Measurements from ENCODE around the gene CNOT6L. TPM values are rescaled to one million over a fixed set of nuclear protein-coding genes. Genes with fewer than 3 reads are reported as not detected.
"Not testable (repeated sequence)": the region's sequence is repeated elsewhere in the genome, so short reads cannot be mapped to it uniquely, and the experiment has no call there.

CNOT6L gene
- total RNA-seq (10 to 100 TPM; 21.0 to 25.7 TPM), polyA plus RNA-seq (ENCODE audit: insufficient read depth, low read depth, low replicate concordance) (23.1 TPM)
- long read RNA-seq, donor 1, partial matches to known transcripts, result 0 of 2 reads
- long read RNA-seq, donor 1, other reads (novel, unspliced or antisense), result 0 of 2 reads
- long read RNA-seq, donor 2, partial matches to known transcripts, result 0 of 1 reads
- long read RNA-seq, donor 2, other reads (novel, unspliced or antisense), result 0 of 1 reads

DNA sequence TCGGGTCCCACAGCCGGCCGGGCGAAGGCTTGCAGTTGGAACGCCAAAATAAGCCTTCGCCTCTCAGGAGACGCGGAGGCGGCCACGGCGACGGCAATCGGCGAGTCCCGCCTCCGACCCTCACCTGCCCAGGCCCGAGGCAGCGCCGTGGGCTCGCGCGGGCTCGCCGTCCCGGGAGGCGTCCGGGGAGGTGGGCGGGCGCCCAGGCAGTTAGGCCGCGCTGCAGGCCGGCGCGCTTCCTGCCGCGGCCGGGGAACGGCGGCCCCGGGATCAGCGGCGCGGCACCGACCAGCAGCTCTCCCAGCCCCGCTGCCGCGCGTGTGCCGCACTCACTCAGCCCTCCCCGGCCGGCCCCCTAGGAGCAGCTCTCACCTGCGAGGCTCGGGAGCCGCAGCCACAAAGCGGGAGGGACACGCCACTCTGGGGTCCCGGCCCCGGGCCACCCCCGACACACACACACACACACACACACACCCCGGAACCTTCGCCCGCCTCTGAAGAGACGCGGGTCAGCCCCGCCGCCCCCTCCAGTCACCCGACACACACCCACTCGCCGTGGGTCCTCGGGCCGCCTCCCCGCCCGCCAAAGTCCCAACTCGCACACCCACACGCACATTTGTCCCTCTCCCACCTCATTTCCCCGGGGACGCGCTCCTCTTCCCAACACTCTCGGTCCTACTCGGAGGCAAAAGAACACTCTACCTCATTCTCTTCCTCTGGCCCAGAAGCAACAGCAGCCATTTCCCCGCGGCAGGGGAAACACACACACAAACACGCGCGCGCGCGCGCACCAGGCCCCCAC, at the start of gene CNOT6L:
CNOT6L (minus strand) TSS at position 767 of the 802 bp plus-strand sequence; CDS start at position 707, 60 bp downstream.
- Histone ChIP-seq H3K4me1 (peaks cover 23% of the 10 kb centered on the region), H3K27ac (peak within 1 kb of the TSS; percentile 99 to 100), H3K27me3 (no peaks in the 10 kb centered on the region), H3K9me3 (no peaks in the 10 kb centered on the region), H3K36me3 (ENCODE audit: low read depth, missing control alignments) (no peaks in the 10 kb centered on the region), H3K4me3 (peak within 1 kb of the TSS; percentile 91 to 92)
- TF ChIP-seq, protein P1, sequence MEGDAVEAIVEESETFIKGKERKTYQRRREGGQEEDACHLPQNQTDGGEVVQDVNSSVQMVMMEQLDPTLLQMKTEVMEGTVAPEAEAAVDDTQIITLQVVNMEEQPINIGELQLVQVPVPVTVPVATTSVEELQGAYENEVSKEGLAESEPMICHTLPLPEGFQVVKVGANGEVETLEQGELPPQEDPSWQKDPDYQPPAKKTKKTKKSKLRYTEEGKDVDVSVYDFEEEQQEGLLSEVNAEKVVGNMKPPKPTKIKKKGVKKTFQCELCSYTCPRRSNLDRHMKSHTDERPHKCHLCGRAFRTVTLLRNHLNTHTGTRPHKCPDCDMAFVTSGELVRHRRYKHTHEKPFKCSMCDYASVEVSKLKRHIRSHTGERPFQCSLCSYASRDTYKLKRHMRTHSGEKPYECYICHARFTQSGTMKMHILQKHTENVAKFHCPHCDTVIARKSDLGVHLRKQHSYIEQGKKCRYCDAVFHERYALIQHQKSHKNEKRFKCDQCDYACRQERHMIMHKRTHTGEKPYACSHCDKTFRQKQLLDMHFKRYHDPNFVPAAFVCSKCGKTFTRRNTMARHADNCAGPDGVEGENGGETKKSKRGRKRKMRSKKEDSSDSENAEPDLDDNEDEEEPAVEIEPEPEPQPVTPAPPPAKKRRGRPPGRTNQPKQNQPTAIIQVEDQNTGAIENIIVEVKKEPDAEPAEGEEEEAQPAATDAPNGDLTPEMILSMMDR (IDR thresholded peaks at IDR 0.05), result no peak
- TF ChIP-seq POLR2A (IDR thresholded peaks at IDR 0.05), result no peak
- intact Hi-C loops (cut with DNase I; ENCODE audit: low total_unique reads), result no loop called here
- peak; percentile 80 for DNase-seq
- 0 to 1% methylated on average over 23 to 87 of the region's 89 CpGs for WGBS, 2 donors

DNA sequence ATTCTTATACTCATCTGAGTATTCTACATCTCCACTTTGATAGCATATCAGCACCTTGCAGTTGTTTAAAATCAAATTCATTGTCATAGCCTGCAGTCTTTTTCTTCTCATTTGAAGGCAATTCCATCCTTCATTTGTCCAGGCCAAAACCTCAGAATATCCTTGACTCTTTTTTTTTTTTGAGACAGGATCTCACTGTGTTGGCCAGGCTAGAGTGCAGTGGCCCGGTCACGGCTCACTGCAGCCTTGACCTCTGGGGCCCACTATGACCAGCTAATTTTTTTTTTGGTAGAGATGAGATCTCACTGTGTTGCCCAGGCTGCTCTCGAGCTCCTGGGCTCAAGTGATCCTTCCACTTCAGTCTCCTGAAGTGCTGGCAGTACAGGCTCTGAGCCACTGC, 46.1 kb upstream of the CNOT6L start:
- Histone ChIP-seq H3K4me3 (no peak overlapping the region), H3K36me3 (ENCODE audit: low read depth, missing control alignments) (no peaks in the 10 kb centered on the region), H3K4me1 (peaks cover 6% of the 10 kb centered on the region), H3K27ac (no peak overlapping the region), H3K9me3 (no peaks in the 10 kb centered on the region), H3K27me3 (no peaks in the 10 kb centered on the region)
- intact Hi-C loops (cut with DNase I; ENCODE audit: low total_unique reads), result no loop called here
- DNase-seq, result no peak
- 85 to 87% methylated on average over 3 of the region's 3 CpGs for WGBS, 2 donors
- no peak for TF ChIP-seq POLR2A (IDR thresholded peaks at IDR 0.05)
- TF ChIP-seq, protein P1 (IDR thresholded peaks at IDR 0.05), result no peak

DNA sequence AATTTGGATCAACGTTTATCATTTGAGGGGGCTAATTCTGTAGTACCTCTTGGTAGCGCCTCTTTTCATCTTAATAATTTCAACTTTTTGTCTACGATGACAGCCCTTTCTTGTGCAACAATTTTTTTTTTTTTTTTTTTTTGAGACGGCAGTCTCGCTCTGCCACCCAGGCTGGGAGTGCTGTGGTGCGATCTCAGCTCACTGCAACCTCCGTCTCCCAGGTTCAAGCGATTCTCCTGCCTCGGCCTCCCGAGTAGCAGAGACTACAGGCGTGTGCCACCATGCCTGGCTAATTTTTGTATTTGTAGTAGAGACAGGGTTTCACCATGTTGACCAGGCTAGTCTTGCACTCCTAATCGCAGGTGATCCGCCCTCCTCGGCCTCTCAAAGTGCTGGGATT, 44.2 kb upstream of the CNOT6L start:
- intact Hi-C loops (cut with DNase I; ENCODE audit: low total_unique reads); H3K27me3 ChIP-seq; H3K4me1 ChIP-seq; DNase-seq; H3K9me3 ChIP-seq; H3K36me3 ChIP-seq (ENCODE audit: low read depth, missing control alignments): not testable (repeated sequence)
- peak overlapping the region; percentile 83 to 96 for H3K27ac ChIP-seq
- peak overlapping the region; percentile 66 to 73 for H3K4me3 ChIP-seq
- 24 to 25% methylated on average over 14 of the region's 14 CpGs for WGBS, 2 donors

GRCh38 chr4:77862478-77863216, 43.5 kb upstream of the CNOT6L start, which contains the start of gene MRPL1:
Gene MRPL1 (plus strand): TSS chr4:77862830. CDS start chr4:77862849, 19 bp downstream.
- Histone ChIP-seq H3K27me3 (no peaks in the 10 kb centered on the region), H3K9me3 (no peaks in the 10 kb centered on the region), H3K36me3 (ENCODE audit: low read depth, missing control alignments) (no peaks in the 10 kb centered on the region), H3K4me1 (peaks cover 6% of the 10 kb centered on the region), H3K27ac (peak within 1 kb of the TSS; percentile 83 to 96), H3K4me3 (peak within 1 kb of the TSS; percentile 66 to 73)
- WGBS, 2 donors, result 0% methylated on average over 30 to 33 of the region's 33 CpGs
- peak; percentile 95 for DNase-seq
- TF ChIP-seq POLR2A (IDR thresholded peaks at IDR 0.05), result no peak
- TF ChIP-seq, protein P1 (IDR thresholded peaks at IDR 0.05), result no peak
- intact Hi-C loops (cut with DNase I; ENCODE audit: low total_unique reads), result no loop called here

- TF ChIP-seq, protein P1 (IDR thresholded peaks at IDR 0.05), result no peak
- no peak for TF ChIP-seq POLR2A (IDR thresholded peaks at IDR 0.05)
- H3K27ac ChIP-seq, result peak overlapping the region; percentile 83 to 96
- peaks cover 6% of the 10 kb centered on the region for H3K4me1 ChIP-seq
- H3K4me3 ChIP-seq, result peak overlapping the region; percentile 66 to 73
- no peak for DNase-seq
- H3K27me3 ChIP-seq, result no peaks in the 10 kb centered on the region
- H3K36me3 ChIP-seq (ENCODE audit: low read depth, missing control alignments), result no peaks in the 10 kb centered on the region
- no peaks in the 10 kb centered on the region for H3K9me3 ChIP-seq
- intact Hi-C loops (cut with DNase I; ENCODE audit: low total_unique reads), result no loop called here
- 77% methylated on average over 1 of the region's 1 CpG for WGBS, 2 donors
Observed at GRCh38 chr4:77861495-77861894, 42.3 kb upstream of the CNOT6L start.
